Fibroblast of lung (primary cell): ENCODE results near the gene LTC4S. TPM values are rescaled to one million over a fixed set of nuclear protein-coding genes. Genes with fewer than 3 reads are reported as not detected.
"Not testable (repeated sequence)": the region's sequence is repeated elsewhere in the genome, so short reads cannot be mapped to it uniquely, and the experiment has no call there.

ENCODE experiments used
- DNase-seq, 2 donors: peaks; one replicate each; pipeline versions ENCODE4 v3.0.0 to v3.0.0-alpha.2; 2010; ENCODE audit warnings: low read depth in 2 of 2
- H2AFZ ChIP-seq: 2 replicates; pipeline ENCODE4 v1.5.1; 2012; ENCODE audit warnings: low read length, control low read depth, inconsistent platforms
- H3K27ac ChIP-seq: 2 replicates; pipeline ENCODE4 v1.5.1; 2011; ENCODE audit warnings: low read length, control low read depth; ENCODE audit not compliant: insufficient read depth
- H3K27me3 ChIP-seq: 2 replicates; pipeline ENCODE4 v1.5.1; 2011; ENCODE audit warnings: mild to moderate bottlenecking, low read length; ENCODE audit not compliant: control insufficient read depth, insufficient read depth
- H3K36me3 ChIP-seq: 2 replicates; pipeline ENCODE4 v1.5.1; 2011; ENCODE audit warnings: low read length; ENCODE audit not compliant: control insufficient read depth, insufficient read depth
- H3K4me1 ChIP-seq: 2 replicates; pipeline ENCODE4 v1.5.1; 2011; ENCODE audit warnings: low read length; ENCODE audit not compliant: control insufficient read depth, insufficient read depth; ENCODE audit errors: extremely low read depth
- H3K4me2 ChIP-seq: 2 replicates; pipeline ENCODE4 v1.5.1; 2011; ENCODE audit warnings: low read length, control low read depth; ENCODE audit not compliant: insufficient read depth; ENCODE audit errors: extremely low read depth
- H3K4me3 ChIP-seq, 4 experiments: fragments of 200-600 bp in 1 of 4; sonication (generic) in 1 of 4; replicated peaks in 1 of 4; 2 replicates each; pipeline ENCODE4 v1.5.1; 2011 to 2016; ENCODE audit warnings: low read length in 4 of 4, low read depth in 3 of 4, mild to moderate bottlenecking in 3 of 4, control low read depth in 2 of 4, inconsistent platforms in 1 of 4, mixed read lengths in 1 of 4; ENCODE audit not compliant: insufficient read depth in 1 of 4; ENCODE audit errors: control extremely low read depth in 1 of 4
- H3K79me2 ChIP-seq: 2 replicates; pipeline ENCODE4 v1.5.1; 2012; ENCODE audit warnings: mild to moderate bottlenecking, low read length, inconsistent platforms; ENCODE audit not compliant: control insufficient read depth, insufficient read depth
- H3K9ac ChIP-seq: 2 replicates; pipeline ENCODE4 v1.5.1; 2011; ENCODE audit warnings: mild to moderate bottlenecking, low read length, control low read depth; ENCODE audit not compliant: insufficient read depth
- H3K9me3 ChIP-seq: 2 replicates; pipeline ENCODE4 v1.5.1; 2012; ENCODE audit warnings: low read depth, low read length; ENCODE audit not compliant: control insufficient read depth, insufficient read depth
- H4K20me1 ChIP-seq: 2 replicates; pipeline ENCODE4 v1.5.1; 2011; ENCODE audit warnings: low read length; ENCODE audit not compliant: control insufficient read depth, insufficient read depth; ENCODE audit errors: extremely low read depth
- CTCF ChIP-seq, 2 donors: IDR thresholded peaks in 1 of 2; conservative IDR thresholded peaks in 1 of 2; 1 replicate in 1 of 2; 2 replicates in 1 of 2; pipeline ENCODE4 v1.5.1; 2011 to 2012; ENCODE audit warnings: low read length in 2 of 2, control low read depth in 1 of 2, inconsistent platforms in 1 of 2, low read depth in 1 of 2, mild to moderate bottlenecking in 1 of 2
- EZH2 ChIP-seq: IDR thresholded peaks from 2 replicates; pipeline ENCODE4 v1.5.1; 2012; ENCODE audit warnings: low read length, control low read depth, mild to moderate bottlenecking; ENCODE audit errors: missing control alignments
- polyA plus RNA-seq, 2 donors: library from polyadenylated mRNA; depleted of rRNA in 1 of 2; stranded (reverse) in 1 of 2; unstranded in 1 of 2; fragments of >200 nt; gene quantifications; 2 replicates each; pipeline ENCODE4 v1.2.1, GENCODE V29; 2011 to 2012; ENCODE audit warnings: missing spikeins in 1 of 2
- total RNA-seq: library from RNA; depleted of rRNA; stranded (reverse); fragments of >200 nt; gene quantifications from 2 replicates; pipeline ENCODE4 v1.2.1, GENCODE V29; 2014

Gene LTC4S
- total and polyA plus RNA-seq, 2 donors (not counting 1 experiment from before 2014, with no cell fraction given): 0.32 to 0.83 TPM

GRCh38 chr5:179788193-179788854, 5.5 kb upstream of the LTC4S start:
- H4K20me1 ChIP-seq: no peaks in the 10 kb centered on the region
- no peak for DNase-seq
- H3K27ac ChIP-seq: no peak overlapping the region
- H3K4me3 ChIP-seq: no peak overlapping the region
- H3K27me3 ChIP-seq: no peaks in the 10 kb centered on the region
- TF ChIP-seq EZH2 (no peak), CTCF (conservative IDR thresholded peaks at IDR 0.05 in 1 of 2, IDR thresholded peaks at IDR 0.05 in 1 of 2; ENCODE audit: low read depth in 1 of 2, low read length in 2 of 2) (no peak)
- no peaks in the 10 kb centered on the region for H3K36me3 ChIP-seq
- H3K9me3 ChIP-seq: no peaks in the 10 kb centered on the region
- H3K9ac ChIP-seq: no peak overlapping the region
- no peaks in the 10 kb centered on the region for H3K4me1 ChIP-seq
- no peak overlapping the region for H3K4me2 ChIP-seq
- H2AFZ ChIP-seq: no peak overlapping the region
- H3K79me2 ChIP-seq: no peaks in the 10 kb centered on the region

GRCh38 chr5:179789278-179789677, 4.5 kb upstream of the LTC4S start:
- H4K20me1 ChIP-seq, H3K27ac ChIP-seq, H3K27me3 ChIP-seq, H3K9me3 ChIP-seq, H3K4me3 ChIP-seq, DNase-seq, H2AFZ ChIP-seq, H3K4me1 ChIP-seq, H3K36me3 ChIP-seq, H3K9ac ChIP-seq, H3K79me2 ChIP-seq, H3K4me2 ChIP-seq: not testable (repeated sequence)

GRCh38 chr5:179791881-179792611, 1.7 kb upstream of the LTC4S start:
- Histone ChIP-seq H3K4me3 (no peak overlapping the region), H3K27me3 (no peaks in the 10 kb centered on the region), H3K9me3 (no peaks in the 10 kb centered on the region), H3K27ac (no peak overlapping the region), H3K4me2 (no peak overlapping the region), H4K20me1 (no peaks in the 10 kb centered on the region), H2AFZ (no peak overlapping the region), H3K79me2 (no peaks in the 10 kb centered on the region), H3K9ac (no peak overlapping the region), H3K36me3 (peaks cover 3% of the 10 kb centered on the region), H3K4me1 (peaks cover 6% of the 10 kb centered on the region)
- DNase-seq: no peak
- TF ChIP-seq EZH2 (no peak), CTCF (conservative IDR thresholded peaks at IDR 0.05 in 1 of 2, IDR thresholded peaks at IDR 0.05 in 1 of 2; ENCODE audit: low read depth in 1 of 2, low read length in 2 of 2) (no peak)
